ENCODE measurements around the gene MRPS18B.

The MRPS18B gene

DNA sequence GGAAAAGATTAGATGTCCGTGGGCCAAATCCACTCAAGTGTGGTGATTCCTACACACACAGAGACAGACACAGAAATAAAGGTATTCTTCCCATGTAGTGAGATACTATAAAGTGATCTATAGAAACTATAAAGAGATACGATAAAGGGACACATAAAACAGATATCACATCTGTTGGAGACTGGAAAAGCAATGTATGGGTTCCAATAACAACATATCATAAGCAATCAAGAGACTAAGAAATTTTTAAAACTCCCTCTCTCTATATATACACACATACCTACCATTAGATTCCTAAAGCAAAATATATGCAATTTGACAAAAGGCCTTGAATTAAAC is 5.8 kb upstream of the MRPS18B start:
- no peak for DNase-seq (ENCODE audit: low read depth in 1 of 2, low spot score in 1 of 2)
- no peak overlapping the region for H3K27ac ChIP-seq (replicated peaks)
- TF ChIP-seq SPI1 (IDR thresholded peaks at IDR 0.05; ENCODE audit: borderline replicate concordance, low read depth) = no peak
- TF ChIP-seq, protein P1, sequence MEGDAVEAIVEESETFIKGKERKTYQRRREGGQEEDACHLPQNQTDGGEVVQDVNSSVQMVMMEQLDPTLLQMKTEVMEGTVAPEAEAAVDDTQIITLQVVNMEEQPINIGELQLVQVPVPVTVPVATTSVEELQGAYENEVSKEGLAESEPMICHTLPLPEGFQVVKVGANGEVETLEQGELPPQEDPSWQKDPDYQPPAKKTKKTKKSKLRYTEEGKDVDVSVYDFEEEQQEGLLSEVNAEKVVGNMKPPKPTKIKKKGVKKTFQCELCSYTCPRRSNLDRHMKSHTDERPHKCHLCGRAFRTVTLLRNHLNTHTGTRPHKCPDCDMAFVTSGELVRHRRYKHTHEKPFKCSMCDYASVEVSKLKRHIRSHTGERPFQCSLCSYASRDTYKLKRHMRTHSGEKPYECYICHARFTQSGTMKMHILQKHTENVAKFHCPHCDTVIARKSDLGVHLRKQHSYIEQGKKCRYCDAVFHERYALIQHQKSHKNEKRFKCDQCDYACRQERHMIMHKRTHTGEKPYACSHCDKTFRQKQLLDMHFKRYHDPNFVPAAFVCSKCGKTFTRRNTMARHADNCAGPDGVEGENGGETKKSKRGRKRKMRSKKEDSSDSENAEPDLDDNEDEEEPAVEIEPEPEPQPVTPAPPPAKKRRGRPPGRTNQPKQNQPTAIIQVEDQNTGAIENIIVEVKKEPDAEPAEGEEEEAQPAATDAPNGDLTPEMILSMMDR (IDR thresholded peaks at IDR 0.05; ENCODE audit: insufficient read depth, low read length) = no peak
- TF ChIP-seq, protein P2, sequence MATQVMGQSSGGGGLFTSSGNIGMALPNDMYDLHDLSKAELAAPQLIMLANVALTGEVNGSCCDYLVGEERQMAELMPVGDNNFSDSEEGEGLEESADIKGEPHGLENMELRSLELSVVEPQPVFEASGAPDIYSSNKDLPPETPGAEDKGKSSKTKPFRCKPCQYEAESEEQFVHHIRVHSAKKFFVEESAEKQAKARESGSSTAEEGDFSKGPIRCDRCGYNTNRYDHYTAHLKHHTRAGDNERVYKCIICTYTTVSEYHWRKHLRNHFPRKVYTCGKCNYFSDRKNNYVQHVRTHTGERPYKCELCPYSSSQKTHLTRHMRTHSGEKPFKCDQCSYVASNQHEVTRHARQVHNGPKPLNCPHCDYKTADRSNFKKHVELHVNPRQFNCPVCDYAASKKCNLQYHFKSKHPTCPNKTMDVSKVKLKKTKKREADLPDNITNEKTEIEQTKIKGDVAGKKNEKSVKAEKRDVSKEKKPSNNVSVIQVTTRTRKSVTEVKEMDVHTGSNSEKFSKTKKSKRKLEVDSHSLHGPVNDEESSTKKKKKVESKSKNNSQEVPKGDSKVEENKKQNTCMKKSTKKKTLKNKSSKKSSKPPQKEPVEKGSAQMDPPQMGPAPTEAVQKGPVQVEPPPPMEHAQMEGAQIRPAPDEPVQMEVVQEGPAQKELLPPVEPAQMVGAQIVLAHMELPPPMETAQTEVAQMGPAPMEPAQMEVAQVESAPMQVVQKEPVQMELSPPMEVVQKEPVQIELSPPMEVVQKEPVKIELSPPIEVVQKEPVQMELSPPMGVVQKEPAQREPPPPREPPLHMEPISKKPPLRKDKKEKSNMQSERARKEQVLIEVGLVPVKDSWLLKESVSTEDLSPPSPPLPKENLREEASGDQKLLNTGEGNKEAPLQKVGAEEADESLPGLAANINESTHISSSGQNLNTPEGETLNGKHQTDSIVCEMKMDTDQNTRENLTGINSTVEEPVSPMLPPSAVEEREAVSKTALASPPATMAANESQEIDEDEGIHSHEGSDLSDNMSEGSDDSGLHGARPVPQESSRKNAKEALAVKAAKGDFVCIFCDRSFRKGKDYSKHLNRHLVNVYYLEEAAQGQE (IDR thresholded peaks at IDR 0.05; ENCODE audit: insufficient replicate concordance, low read depth) = no peak
- TF ChIP-seq GABPA (IDR thresholded peaks at IDR 0.05; ENCODE audit: low read depth) = no peak
- TF ChIP-seq POLR2AphosphoS5 (IDR thresholded peaks at IDR 0.05; ENCODE audit: low read depth) = no peak
- H3K4me3 ChIP-seq (replicated peaks; ENCODE audit: insufficient read depth, low read length) = no peak overlapping the region
- no peaks in the 10 kb centered on the region for H3K27me3 ChIP-seq (ENCODE audit: insufficient read depth, poor library complexity, severe bottlenecking)

DNA sequence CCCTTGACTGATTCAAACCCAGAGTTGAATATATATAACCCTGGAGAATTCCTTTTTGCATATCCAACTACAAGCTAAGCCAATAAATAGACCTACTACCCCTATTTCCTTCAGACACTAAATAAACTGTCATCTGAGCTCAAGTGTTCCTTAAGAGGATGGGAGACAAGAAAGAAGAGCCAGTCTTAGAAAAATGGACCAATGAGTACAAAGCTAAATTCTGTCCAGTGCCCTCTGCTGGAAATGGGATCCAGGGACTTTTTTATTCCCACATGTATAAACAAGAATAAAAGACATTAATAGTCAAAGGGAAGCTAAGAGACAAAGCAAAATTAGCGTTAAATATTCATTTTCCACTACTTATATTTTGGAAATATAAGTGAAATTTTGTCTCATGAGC is 5.4 kb upstream of the MRPS18B start:
- no peak overlapping the region for H3K27ac ChIP-seq (replicated peaks)
- DNase-seq (ENCODE audit: low read depth in 1 of 2, low spot score in 1 of 2) = no peak
- TF ChIP-seq SPI1 (IDR thresholded peaks at IDR 0.05; ENCODE audit: borderline replicate concordance, low read depth) = no peak
- TF ChIP-seq, protein P2 (IDR thresholded peaks at IDR 0.05; ENCODE audit: insufficient replicate concordance, low read depth) = no peak
- no peak for TF ChIP-seq POLR2AphosphoS5 (IDR thresholded peaks at IDR 0.05; ENCODE audit: low read depth)
- TF ChIP-seq, protein P1 (IDR thresholded peaks at IDR 0.05; ENCODE audit: insufficient read depth, low read length) = no peak
- no peak for TF ChIP-seq GABPA (IDR thresholded peaks at IDR 0.05; ENCODE audit: low read depth)
- no peak overlapping the region for H3K4me3 ChIP-seq (replicated peaks; ENCODE audit: insufficient read depth, low read length)
- H3K27me3 ChIP-seq (ENCODE audit: insufficient read depth, poor library complexity, severe bottlenecking) = no peaks in the 10 kb centered on the region

DNA sequence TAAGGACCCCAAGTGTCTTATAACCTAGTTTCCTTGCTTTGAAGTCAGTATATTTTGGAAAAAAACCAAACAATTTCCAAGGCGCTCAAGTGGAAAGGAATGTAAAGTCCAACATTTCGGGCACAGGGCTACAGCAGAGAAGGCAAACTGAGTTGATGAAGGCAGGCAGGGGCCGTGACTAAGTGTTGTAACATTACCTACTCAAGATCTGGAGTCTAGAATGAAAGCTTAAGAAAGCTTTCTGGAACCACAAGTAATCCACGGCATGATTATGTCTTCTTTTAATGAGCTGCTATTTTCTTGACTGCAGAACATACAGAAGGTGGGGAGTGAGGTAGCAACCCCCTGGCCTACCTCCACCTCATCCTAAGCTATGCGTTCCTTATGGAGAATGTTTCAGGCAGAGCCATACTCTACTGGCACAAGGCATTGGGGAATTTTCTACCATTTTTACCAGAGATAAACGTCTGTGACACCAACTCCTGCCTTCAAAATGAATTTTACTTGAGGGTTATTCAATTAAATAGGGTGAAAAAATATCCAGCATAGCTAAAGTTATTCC is 4.9 kb upstream of the MRPS18B start:
- no peak for DNase-seq (ENCODE audit: low read depth in 1 of 2, low spot score in 1 of 2)
- Histone ChIP-seq H3K4me3 (replicated peaks; ENCODE audit: insufficient read depth, low read length) (no peak overlapping the region), H3K27me3 (ENCODE audit: insufficient read depth, poor library complexity, severe bottlenecking) (no peaks in the 10 kb centered on the region), H3K27ac (replicated peaks) (no peak overlapping the region)
- TF ChIP-seq GABPA (IDR thresholded peaks at IDR 0.05; ENCODE audit: low read depth) (no peak), POLR2AphosphoS5 (IDR thresholded peaks at IDR 0.05; ENCODE audit: low read depth) (no peak), SPI1 (IDR thresholded peaks at IDR 0.05; ENCODE audit: borderline replicate concordance, low read depth) (no peak)
- TF ChIP-seq, protein P1 (IDR thresholded peaks at IDR 0.05; ENCODE audit: insufficient read depth, low read length) = no peak
- TF ChIP-seq, protein P2 (IDR thresholded peaks at IDR 0.05; ENCODE audit: insufficient replicate concordance, low read depth) = no peak

All from HL-60 (cell line).